GM19035 (cell line): ENCODE data around the gene TRIM16.
"Not testable (repeated sequence)": the region's sequence is repeated elsewhere in the genome, so short reads cannot be mapped to it uniquely, and the experiment has no call there.

ENCODE experiments used
- ATAC-seq: cut with Tn5 transposase; IDR thresholded peaks from one replicate; pipeline ENCODE4 v1.9.1; 2021; ENCODE audit not compliant: unreplicated experiment

The TRIM16 gene

DNA sequence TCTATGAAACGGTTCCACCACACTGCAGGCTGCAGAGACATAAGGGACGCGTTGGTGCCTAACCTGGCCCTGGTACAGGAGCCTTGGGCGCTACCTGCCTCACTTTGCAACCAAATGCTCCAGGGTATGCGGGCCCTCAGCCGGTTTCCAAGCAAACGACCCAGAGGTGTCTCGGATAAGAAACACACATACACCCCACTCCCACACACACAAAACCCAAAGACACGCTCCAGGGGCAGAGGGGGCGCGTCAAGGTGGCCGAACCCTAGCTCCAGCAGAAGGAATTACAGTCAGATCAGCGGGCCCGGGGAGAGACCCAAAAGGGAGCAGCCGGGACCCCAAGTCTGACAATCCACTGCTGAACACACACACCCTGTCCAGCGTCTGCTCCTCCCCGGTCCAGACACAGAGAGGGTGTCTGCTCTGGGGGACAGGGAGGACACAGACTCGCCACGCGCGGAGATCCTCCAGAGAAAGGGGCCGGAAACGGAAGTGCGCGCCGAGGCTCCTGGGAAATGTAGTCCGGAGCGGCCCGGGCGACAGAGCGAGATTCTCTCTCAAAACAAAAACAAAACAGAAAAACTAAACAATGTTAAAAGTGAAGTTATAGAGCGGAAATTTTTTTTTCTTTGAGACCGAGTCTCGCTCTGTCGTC is at the start of gene TRIM16:
Gene TRIM16, minus strand, starts transcription at position 488 of the 655 bp plus-strand sequence. CDS start 32,702 bp downstream, outside the sequence.
- ATAC-seq = peak; percentile 96

DNA sequence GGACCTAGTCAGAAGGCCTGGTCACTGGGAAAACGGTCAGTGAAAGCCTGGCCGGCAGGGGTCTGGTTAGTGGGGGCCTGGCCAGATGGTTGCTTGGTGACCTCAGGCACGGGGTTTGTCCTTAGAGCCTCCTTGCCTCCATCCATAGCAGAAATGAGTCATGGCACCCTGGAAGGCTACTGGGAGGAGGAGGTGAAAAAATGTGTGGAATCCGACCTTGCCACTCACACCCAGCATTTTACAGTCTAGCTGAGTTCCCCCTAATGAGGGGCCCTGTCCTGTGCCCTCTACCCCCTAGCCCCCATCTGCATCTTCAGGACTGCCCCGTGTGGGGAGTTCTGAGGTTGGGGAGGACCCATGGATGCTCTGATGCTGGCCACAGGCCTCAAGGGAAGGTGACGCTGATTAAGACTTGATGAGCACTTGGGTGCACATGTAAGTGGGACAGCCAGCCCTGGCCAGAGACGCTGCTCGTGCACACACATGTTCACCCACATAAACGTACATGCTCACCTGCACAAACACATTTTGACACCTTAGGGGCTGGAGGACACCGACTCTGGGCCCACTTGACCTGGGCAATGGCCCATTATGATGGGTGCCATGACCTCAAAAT is 49.2 kb upstream of the TRIM16 start:
- not testable (repeated sequence) for ATAC-seq

DNA sequence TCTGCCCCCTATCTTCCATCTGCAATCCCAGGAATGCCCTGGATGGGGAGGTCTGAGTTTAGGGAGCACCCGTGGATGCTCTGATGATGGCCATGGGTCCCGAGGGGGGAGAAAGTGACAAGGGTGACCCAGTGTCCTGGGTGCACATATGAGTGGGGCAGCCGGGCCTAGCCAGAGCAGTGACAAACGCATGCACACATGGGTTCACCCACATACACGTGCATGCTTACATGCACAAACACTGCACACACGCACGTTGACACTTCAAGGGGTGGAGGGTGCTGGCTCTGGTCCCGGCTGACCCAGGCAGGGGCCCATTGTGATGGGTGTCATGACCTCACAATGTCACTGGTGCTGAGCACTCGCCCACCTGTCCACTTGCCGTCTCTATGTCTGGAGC is 47.8 kb upstream of the TRIM16 start, which contains the start of gene TBC1D26:
Gene TBC1D26, plus strand, starts transcription at position 384 of the 400 bp plus-strand sequence. CDS start 3,066 bp downstream, outside the sequence.
- ATAC-seq = not testable (repeated sequence)

DNA sequence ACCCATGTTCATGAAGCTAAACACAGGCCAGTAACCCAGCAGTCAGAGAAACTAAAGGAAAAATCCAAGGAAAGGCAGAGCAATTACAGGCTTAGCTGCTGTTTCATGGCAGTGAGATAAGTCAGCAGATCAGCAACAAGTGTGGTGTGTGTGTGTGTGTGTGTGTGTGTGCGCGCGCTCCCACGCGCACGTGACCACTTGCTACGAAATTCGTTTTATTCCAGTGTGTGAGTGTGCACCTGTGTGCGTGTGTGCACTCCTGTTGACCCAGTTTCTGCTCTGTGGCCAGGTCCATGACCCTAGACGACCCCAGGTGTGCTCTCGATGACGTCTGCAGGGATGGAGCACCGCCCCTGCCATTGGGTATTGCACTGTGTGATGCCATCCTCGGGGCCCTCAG is 46.4 kb upstream of the TRIM16 start:
- ATAC-seq = not testable (repeated sequence)

DNA sequence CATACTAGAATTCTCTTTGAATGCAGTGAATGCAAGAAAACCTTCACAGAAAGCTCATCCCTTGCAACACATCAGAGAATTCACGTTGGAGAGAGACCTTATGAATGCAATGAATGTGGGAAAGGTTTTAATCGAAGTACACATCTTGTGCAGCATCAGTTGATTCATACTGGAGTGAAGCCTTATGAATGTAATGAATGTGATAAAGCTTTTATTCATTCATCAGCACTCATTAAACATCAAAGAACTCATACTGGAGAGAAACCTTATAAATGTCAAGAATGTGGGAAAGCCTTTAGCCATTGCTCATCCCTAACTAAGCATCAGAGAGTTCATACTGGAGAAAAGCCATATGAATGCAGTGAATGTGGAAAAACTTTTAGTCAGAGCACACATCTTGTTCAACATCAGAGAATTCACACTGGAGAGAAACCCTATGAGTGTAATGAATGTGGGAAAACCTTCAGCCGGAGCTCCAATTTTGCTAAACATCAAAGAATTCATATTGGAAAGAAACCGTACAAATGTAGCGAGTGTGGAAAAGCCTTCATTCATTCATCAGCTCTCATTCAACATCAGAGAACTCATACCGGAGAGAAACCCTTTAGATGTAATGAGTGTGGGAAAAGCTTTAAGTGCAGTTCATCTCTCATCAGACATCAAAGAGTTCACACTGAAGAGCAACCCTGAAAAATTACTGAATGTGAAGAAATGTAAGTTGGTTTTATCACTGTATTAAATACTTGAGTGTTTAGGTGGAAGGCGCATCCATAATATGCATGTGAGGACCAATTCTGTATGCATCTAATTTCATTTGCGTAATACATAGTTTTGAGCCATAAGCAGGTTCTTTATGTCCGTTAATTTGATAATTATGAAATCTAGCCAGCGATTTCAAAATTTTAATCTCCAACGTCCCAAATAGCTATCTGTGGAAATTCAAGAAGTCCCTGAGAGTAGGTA is 32.8 kb upstream of the TRIM16 start:
- ATAC-seq = not testable (repeated sequence)

DNA sequence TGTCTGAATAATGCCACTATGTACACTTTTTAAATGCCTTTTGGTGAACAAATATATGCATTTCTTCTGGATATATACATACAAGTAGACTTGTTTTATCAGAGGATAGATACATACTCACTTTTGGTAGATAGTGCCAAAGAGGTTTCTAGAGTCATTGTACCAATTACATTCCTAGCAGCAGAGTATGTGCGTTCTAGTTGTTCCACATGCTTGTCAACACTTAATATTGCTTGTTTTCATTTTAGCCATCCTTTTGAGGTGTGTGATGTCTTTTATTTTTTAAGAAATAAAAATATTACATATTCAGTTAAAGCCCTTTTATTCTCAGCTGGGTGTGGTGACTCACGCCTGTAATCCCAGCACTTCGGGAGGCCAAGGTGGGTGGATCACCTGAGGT is 24.8 kb upstream of the TRIM16 start:
- ATAC-seq = not testable (repeated sequence)

DNA sequence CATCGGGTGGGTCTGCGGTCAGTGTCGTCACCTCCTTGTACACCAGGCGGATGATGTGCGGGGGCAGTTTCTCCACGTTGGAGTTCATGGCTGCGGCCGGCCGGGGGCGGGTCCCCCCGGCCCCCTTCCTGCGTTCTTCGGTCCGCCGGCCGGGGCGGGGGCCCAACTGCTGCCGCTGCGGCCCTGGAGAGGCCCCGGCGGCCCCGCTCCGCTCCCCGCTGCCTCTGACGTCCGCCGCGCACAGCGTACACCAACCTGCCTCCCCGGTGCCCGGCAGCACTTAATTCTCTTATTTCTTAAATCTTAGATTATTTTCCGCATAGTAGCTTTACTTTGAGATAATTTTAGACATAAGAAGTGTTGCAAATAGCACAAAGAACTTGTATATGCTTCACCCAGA is 20.7 kb upstream of the TRIM16 start:
- not testable (repeated sequence) for ATAC-seq

DNA sequence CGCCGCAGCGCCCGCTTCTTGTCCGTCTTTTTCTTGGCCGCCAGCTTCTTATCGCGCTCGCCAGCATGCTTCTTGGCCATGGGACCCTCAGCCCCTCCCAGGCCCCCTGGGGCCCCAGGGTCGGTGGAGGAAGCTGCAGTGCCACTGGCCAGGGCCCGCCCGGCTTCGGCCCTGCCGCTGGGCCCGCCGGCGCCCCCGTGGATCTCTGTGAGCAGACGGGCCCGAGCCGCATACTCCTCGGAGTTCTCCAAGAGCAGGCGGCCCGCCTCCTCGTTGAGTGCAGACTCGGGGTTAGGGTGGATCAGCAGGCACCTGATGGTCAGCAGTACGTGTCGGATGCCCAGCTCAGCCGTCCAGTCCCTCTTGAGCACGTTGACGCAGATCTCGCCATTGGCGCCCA is 20.1 kb upstream of the TRIM16 start:
- not testable (repeated sequence) for ATAC-seq

DNA sequence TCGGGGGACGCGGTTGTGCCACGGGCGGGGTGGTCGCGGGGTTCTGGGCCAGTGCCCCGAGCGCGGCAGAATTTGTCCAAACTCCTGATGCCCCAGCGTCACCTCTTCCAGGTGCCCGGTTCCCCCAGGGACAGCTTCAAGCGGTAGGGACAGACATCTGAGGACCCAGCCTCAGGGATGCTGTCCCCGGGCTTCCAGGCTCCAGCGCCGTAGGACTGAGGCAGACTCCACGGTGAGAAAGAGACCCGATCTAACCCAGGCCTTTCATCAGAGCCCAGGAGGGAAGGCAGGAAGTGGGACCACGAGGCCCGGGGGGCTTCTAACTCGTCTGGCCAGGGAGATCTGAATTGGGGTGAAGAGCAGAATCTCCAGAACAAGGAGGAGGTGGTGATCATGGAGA is 15.8 kb upstream of the TRIM16 start:
- ATAC-seq = not testable (repeated sequence)

DNA sequence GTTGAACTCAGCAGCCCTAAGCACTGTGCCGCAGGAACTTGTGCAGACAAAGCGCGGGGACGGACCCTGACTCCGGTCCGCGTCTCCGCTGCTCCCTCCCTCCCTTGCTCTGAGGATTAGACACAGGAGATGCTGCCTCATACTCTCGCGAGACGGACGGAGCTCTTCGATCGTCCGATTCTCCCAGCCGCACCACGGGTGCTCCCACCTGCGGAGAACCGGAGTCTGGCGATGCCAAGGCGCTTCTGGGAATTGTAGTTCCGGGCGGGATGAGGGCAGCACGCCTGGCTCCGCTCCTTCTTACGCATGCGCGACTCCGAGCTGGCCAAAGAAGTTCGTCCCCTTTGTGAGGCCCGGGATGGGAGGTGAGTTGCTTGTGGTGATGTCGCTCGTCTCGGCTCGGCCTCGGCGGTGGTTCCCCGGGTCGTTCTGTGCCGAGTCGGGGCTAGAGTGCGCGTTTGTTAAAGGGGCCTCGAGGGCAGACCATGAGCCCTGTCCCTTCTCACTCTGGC is 15.4 kb upstream of the TRIM16 start, which contains the start of gene ZNF286A:
Gene ZNF286A, plus strand, starts transcription at position 340 of the 512 bp plus-strand sequence. CDS start 578 bp downstream, outside the sequence.
- ATAC-seq = peak; percentile 93

DNA sequence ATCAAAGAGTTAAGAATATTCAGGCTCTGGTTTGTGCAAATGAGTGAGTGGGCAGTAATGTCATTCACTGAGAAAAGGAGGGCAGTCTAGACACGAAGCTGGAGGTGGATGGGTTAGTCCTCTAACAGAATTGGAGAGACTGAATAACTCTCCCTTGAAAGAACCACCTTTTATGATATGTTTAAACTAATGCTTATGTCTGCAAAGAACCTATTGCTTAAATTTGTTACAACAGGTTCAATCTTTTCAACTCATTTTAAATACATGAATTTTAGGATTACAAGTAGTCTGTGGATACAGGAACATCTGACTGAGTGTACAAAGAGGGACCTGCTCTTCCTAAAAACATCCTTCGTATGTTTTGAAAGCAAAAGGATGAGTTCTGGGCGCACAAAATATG is 14.9 kb upstream of the TRIM16 start:
- ATAC-seq = peak; percentile 6

DNA sequence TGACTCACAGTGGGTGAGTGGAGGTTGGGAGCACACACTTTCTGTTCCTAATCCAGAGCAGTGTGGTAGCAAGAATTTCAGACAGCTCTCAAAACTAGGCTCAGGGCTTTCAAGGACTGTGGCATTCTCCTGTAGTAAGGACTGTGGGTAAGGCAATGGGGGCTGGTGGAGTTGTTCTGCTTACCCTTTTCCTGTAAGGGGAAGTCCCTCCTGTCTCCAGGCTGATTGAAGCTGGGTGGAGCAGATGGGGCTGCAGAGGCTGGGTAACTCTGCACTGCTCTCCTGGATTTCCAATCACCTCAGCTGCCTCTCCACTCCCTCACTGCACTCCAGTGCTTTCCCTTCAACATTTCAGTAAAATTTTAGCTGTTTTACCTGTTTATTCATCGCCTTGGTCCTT is 3.4 kb upstream of the TRIM16 start:
- not testable (repeated sequence) for ATAC-seq

DNA sequence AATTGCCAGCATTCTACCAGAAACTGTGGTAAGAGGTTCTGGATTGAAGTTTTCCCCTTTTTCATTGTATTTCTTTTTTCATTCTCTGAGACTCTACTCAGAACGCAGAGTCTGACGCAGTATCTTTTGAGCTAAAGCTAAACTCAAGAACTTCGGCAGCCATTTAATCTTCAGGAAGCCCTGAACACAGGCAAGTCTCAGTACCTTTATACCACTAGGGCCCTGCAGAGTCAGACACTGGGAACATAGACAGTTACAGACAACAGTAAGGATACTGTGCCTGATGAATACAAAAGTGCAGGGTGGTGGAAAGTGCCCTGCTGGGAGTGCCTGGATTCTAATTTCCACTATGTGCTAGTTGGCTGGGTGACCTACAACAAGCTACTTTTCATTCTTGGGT is 976 bp downstream of the TRIM16 start:
- not testable (repeated sequence) for ATAC-seq

DNA sequence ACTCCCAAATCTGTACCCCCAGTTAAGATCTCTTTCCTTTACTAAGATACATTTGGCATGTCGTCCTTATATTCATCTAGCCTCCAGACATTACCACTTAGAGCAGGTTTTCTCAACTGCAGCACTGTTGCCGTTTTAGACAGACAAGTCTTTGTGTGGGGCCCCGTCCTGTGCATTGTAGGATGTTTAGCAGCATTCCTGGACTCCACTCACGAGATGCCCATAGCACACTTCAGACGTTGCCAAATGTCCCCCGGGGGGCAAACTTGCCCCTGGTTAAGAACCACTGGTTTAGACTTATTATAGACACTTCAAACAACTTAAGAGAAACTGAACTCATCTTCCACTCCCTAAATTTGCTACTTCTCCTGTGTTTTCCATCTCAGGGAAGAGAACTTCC is 8.1 kb downstream of the TRIM16 start:
- not testable (repeated sequence) for ATAC-seq

DNA sequence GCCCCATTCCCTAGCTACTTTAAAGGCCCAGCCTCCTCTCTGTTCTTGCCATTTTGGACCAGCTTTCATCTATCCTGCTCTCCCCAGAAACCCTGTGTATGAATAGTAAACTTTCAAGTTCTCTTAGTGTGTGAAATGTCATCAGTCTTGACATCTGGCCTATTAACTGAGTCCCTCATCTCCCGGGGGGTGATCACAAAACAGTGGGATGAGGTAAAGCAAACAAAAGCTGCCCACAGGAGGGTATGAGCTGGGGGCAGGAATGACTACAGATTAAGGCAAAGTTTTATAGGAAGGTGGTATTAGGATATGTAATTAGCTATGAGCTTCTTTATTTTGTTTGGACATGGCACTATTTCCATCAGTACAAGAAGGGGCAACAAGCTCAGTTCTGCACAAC is 9.5 kb downstream of the TRIM16 start:
- not testable (repeated sequence) for ATAC-seq

DNA sequence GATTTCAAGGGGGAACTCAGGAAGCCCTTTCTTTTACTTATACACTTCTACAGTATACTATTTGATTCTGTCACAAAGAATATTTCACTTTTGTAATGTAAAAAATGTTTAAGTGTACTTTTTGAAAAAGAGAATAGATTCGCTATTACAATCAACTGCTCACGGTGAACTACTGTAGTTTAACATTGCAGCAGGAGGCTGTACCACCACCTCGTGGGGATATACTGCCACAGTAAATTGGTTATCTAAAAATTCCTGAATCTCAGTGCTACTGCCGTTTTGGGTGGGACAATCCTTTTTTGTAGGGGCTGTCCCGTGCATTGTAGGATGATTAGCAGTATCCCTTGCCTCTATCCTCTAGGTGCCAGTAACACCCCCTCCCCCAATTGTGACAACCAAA is 14.6 kb downstream of the TRIM16 start:
- not testable (repeated sequence) for ATAC-seq

DNA sequence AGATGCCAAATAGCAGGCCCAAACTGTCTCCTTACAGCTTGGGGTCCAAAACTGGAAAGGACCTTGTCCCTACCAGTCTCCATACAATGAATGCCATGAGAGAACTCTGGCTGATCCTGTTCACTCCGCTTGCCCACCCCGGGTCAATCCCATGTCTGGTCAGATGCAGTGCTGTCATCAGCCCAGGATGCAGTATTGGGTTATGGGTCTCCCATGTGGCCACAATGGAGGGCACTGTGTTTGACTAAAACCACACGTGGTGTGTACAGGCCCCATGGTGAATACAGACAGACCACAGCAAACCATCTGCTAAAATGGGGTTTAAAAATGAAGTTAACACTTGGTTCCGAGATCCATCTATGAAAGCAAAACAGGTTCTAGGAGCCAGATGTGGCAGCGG is 20.4 kb downstream of the TRIM16 start:
- ATAC-seq = no peak

DNA sequence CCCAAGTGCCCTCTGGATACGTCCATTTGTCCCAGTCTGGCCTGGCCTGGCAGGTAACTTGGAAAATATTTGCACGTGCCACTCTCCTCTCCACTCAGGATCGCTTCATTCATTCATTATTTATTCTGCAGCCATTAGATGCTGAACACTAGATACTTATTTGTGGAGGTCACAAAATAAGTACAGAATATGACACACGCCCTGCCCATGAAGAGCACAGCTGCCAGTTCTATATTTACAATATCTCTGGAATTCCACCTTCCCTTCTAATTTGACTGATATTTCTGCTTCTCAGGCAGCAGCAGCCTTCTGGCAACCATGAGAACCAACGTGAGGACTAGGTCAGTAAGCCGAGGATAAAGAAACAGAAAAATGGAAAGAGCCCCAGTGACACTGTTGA is 20.9 kb downstream of the TRIM16 start:
- no peak for ATAC-seq

DNA sequence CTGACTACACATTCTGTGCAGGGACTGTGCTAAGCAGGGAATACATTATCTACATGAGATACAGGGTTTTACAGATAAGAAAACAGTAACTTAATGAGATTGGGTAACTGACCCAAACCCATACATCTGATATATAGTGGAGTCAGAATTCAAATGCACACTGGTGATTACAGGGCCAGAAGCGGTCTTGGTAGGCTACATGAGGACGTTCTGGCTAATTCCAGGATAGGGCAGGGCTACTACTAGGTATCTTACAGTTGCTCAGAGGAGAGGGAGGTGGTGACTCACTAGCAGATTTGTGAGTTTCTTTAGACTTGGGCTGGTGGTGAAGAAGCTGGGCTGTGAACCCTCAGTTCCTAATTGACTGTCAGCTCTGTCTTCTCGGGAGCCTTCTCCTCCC is 21.4 kb downstream of the TRIM16 start:
- ATAC-seq = no peak

DNA sequence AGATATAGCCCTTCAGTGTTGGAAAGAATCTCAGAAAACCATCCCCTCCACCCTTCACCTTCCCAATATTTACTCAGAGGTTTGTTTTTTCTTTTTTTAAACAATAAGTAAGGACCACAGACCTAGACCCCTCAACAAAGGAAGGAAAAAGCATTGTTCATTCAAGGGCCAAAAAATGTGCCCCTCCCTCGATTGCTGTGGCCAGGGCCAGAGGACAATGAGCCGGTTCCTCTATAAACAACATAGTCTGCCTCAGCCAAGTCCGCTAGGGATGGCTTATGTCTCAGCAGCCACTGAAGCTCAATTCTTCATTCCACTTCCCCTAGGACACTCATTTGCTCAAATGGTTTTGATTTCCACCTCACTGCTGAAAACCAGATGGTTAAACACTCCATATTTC is 24.0 kb downstream of the TRIM16 start:
- no peak for ATAC-seq

DNA sequence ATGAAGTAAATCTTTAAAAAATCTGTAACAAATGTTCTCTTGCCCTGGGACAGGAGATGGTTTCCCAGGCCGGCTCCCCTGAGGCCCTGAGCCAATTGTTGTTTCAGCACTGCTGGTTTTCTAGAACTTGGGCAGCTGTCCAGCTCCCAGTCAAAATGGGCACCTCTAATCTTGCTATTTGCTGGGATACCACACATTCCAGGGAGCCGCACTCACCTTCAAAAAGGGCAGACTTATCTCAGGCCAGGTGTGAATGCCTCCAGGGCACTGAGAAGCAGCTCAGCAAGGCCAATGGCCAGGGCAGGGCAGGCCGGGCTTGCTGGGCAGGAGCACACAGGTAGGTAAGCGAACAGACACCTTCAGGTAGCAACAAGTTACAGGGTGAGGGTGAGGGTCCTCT is 24.4 kb downstream of the TRIM16 start:
- ATAC-seq = no peak
